Measurements from ENCODE around the gene CELF5.

DNA sequence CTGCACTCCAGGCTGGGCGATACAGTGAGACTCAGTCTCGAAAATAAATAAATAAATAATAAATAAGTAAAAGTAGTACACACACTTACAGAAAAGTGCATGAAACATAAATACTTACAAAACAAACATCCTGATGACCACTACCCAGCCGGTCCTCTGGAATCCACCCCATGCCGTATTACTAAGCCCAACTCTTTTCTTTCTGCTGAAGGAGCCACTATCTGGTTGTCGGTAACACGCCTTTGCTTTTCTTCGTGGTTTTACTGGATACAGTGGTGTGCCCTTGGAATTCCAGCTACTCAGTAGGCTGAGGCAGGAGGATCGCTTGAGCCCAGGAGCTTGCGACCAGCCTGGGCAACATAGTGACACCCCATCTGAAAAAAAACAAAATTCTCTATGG lies 39.4 kb downstream of the CELF5 start:
- TF ChIP-seq, protein P1, sequence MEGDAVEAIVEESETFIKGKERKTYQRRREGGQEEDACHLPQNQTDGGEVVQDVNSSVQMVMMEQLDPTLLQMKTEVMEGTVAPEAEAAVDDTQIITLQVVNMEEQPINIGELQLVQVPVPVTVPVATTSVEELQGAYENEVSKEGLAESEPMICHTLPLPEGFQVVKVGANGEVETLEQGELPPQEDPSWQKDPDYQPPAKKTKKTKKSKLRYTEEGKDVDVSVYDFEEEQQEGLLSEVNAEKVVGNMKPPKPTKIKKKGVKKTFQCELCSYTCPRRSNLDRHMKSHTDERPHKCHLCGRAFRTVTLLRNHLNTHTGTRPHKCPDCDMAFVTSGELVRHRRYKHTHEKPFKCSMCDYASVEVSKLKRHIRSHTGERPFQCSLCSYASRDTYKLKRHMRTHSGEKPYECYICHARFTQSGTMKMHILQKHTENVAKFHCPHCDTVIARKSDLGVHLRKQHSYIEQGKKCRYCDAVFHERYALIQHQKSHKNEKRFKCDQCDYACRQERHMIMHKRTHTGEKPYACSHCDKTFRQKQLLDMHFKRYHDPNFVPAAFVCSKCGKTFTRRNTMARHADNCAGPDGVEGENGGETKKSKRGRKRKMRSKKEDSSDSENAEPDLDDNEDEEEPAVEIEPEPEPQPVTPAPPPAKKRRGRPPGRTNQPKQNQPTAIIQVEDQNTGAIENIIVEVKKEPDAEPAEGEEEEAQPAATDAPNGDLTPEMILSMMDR (IDR thresholded peaks at IDR 0.05): no peak
- no peak for TF ChIP-seq POLR2AphosphoS5 (IDR thresholded peaks at IDR 0.05; ENCODE audit: low read depth, low read length)
- no peak for TF ChIP-seq SIN3A (IDR thresholded peaks at IDR 0.05; ENCODE audit: borderline replicate concordance, insufficient read depth, low read depth, low read length)
